GM23248 (cell line): ENCODE results near the gene STK32B.

Experiments
- EZH2 ChIP-seq: fragments of 200-600 bp; sonication (generic); IDR thresholded peaks from 2 replicates; pipeline ENCODE4 v1.6.1; 2018; ENCODE audit warnings: antibody characterized with exemption, mild to moderate bottlenecking; ENCODE audit not compliant: insufficient read depth, poor library complexity, severe bottlenecking
- EZH2phosphoT487 ChIP-seq: fragments of 200-600 bp; sonication (generic); IDR thresholded peaks from 2 replicates; pipeline ENCODE4 v1.6.1; 2018; ENCODE audit warnings: antibody characterized with exemption, moderate library complexity, mild to moderate bottlenecking, low read depth; ENCODE audit not compliant: insufficient read depth

GRCh38 chr4:5192678-5193077, 141.4 kb downstream of the STK32B start:
- TF ChIP-seq EZH2phosphoT487 (no peak), EZH2 (no peak)
